NOMO-1 treated with DMSO at 0.1 percent for 48 hours (cell line): ENCODE measurements around the gene BCL11B.

Source experiments
- DNase-seq: peaks from one replicate; lab custom pipeline; 2025; ENCODE audit not compliant: unreplicated experiment; lab: John Stamatoyannopoulos, UW

Gene BCL11B

GRCh38 chr14:99287269-99287942 is 15.4 kb upstream of the BCL11B start:
- DNase-seq, result peak; percentile 75

DNA sequence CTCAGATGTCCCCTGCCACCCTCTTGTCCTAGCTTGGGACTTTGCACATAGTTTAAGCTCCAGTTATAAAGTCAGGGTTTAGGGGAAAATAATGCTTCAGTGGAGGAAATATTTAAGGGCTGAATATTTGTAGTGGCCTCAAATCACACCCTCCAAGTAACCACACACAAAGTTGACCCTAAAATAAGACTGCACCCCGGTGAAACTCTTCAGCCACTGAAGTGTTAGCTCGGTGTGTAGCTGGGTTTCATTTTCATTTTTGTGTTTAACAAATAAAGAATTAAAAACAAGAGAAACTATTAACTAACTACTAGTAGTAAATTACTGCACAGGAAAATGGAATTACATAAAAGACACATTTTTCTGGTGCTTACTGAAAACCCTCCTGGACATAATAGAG is 14.8 kb upstream of the BCL11B start:
- no peak for DNase-seq

DNA sequence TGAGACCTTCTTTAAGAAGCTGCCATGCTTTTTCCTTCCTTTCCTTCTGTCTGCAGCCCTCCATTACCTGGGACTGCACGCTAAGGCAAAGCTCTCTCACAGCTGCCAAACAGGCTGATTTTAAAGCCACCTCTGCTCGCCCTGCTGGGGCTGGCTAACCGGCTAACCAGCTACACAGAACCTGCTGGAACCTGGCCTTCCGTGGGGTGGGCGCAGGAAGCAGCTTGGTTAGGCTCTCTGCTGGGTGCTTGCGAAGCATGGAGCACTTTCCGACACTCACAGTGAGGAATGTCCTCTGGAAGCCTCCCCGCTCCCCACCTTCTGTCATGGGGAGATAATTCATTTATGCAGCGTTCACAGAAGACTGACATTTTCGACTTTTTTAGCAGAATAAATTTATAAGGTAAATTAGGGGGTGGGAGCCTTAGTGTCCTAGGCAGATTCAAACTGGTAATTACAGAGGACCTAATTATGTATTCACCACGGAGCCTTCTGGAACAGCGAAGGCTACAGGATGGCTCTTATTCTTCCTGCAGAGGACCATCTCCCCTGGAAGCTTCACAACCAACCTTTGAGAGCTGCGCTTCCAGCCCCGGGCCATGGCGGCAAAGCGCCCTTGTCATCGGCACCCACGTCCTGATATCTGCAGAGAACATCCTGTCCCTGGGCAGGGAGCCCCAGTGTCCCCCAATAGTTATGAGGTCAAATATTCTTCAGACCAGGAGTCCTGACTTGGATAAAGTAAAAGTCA is 12.4 kb upstream of the BCL11B start:
- no peak for DNase-seq

DNA sequence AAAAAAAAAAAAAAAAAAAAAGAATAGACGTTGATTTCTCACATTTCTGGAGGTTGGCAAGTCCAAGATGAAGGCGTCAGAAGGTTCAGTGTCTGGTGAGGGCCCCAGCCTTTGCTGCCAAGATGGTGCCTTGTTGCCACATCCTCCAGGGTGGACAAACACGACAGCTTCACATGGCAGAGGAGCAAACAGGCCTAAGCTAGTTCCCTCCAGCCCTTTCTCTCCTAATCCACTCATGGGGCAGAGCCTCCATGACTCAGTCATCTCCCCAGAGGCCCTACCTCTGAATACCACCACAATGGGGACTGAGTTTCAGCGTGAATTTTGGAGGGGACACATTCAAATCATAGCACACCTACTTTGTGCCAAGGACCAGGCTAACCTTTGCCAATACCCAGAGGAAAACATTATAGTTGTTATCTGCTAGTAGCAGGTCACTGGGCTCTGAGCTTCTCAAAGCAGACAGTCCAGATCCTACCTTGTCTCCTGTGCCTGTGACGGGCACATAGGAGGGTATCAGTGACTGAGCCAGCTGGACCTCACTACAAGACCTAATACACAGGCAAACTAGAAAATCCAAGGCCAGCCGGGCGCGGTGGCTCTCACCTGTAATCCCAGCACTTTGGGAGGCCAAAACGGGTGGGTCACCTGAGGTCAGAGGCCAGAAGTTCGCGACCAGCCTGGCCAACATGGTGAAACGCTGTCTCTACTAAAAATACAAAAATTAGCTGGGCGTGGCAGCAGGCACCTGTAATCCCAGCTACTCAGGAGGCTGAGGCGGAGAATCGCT is 10.5 kb upstream of the BCL11B start:
- no peak for DNase-seq

GRCh38 chr14:99281396-99281795 is 9.4 kb upstream of the BCL11B start:
- no peak for DNase-seq

GRCh38 chr14:99280852-99281251 is 8.9 kb upstream of the BCL11B start:
- no peak for DNase-seq

DNA sequence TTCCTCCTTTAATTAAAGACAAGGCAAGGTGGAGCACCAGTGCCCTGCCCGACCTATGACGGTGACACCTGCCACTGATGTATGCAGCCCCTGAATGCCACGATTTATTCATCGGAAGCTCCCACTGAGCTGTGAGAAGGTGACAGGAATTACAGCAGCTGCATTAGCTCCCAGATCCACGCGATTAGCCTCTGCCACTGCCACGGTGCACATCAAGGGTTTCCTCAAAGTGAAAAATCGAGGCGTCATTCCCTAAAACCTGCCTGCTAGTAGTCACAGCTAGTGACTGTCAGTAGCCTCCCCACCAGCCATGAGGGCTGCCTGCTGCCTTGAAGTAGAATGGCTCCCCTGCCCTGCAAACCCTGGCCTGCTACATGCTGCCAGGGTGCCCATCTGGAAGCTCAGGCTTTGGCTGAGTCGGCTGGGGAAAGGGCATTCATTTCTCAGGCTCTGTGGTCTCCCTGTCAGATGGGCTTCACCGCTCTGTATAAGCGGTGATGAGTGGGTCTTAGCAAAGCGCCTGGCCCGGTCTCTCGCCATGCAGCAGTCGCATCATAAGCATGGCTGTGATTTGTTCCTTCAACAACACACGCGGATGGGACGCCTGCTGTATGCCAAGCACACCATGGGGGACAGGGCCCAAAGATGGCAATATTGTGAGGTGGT is 8.2 kb upstream of the BCL11B start:
- no peak for DNase-seq

DNA sequence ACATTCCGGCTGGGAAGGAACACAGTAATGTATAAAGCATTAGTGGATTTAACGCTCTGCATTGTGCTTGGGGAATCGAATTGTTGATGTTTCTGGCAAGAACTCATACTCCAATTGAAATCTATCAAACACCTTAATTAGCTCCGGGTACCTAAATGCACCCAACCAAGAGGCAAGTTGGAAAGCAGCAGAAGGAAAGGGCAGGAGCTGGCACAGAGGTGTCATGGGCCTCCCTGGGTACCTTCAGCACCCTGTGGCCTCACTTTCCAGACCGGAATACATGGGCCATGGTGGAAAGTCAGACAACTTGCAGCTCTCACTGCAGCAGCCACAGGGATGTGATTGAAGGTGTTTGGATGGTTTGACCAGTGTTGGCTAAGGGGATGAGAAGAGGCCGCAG is 6.8 kb upstream of the BCL11B start:
- no peak for DNase-seq

DNA sequence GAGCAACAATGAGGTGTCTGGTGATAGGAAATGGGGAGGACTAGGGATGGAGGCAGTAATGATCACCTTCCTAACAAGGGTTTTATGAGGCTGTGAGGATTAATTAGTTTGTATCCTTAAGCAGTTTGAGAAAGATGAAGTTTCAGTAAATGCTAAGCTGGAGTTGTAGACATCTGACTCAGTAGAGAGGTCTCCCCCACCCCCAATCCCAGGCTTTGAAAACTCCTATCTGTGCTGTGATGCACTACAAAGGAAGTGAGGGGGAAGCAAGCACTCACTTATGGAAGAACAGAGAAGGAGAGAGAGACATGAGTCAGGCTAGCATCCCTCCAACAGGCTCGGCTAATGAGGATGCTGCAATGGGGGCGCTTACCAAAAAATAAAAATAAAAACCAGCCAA is 5.5 kb upstream of the BCL11B start:
- DNase-seq, result no peak

- no peak for DNase-seq
Observed at GRCh38 chr14:99276482-99276881, 4.5 kb upstream of the BCL11B start.

DNA sequence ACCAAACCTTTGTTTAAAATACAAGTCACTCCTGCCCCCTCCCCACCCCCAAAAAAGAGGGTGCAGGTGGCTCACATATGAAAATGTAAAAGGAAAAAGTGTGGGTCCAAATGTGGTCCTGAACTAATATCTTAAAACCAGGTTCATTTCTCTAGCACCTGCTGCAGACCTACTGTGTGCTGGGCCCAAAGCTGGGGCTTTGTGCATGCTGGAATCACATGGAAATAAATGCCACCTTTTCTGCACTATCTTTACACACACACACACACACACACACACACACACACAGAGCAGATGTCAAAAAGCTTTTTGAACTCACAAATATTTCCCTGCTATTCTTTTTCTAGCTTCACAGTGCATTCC is 3.2 kb upstream of the BCL11B start:
- no peak for DNase-seq

GRCh38 chr14:99274346-99275221 is 2.6 kb upstream of the BCL11B start:
- DNase-seq, result peak; percentile 66

DNA sequence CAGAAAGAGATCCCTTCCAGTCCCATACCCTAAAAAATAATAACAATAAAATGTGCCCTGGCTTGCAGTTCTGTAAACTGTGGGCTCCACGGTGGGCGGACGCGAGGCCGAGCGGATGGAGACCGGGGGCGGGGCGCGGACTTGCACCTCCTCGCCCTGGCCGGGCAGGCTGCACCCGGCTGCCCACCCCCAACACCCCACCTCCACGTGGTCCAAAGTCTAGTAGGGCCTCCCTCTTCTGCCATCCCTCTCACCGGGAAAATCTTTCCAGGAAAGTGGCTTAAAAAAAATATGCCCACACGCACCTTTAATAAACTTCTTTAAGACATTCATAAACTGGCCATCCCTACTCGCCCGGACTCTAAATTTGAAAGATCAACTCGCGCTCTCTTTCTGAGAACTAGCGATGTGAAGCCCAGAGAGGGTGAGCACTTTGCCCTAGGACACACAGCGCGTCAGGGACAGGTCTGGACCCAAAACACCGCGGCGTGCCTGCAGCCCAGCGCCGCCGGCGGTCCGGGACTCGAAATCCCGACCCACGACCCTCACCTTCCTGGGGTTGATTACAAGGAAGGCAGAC is 1.9 kb upstream of the BCL11B start:
- DNase-seq, result no peak

DNA sequence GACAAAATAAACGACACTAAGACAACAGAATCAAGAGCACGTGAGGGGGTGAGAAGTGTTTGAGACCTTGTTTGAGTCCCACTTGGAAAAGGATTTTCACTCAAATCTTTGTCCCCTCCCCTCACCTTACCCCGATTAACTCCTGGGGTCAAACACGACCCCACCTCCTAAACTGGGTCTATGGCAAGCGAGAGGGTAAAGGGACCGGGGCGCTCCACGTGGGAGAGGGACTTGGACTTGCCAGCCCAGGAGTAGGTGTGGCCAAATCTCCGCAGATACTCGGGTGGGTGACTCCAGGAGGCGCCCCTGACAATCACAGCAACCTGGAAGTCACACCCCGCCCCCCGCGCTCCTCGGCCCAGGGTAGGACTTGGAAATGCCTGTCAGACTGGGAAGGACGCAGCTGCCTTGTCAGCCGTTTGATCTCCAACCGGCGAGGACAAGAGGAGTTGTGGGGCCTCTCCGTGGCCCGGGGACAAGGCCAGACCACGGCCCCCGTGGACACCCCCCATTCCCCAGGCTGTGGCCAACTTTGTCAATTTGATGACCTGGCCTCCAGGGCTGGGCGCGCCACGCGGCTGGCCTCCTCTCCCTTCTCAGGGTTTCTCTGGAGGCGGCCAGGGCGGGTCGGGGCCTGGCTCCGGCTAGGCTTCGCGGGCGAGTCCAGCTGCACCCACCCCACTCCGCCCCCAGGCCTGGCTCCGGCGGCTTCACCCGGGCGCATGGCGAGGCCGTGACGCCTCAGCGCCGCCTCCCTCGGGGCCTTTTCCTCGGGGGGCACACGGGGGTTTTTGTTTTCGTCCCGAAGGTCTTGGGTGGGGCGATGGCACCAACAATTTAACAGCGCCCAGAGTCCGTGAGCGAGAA is 1.1 kb upstream of the BCL11B start:
- DNase-seq, result no peak

- DNase-seq, result no peak
Observed at GRCh38 chr14:99272632-99272898, 568 bp upstream of the BCL11B start.

DNA sequence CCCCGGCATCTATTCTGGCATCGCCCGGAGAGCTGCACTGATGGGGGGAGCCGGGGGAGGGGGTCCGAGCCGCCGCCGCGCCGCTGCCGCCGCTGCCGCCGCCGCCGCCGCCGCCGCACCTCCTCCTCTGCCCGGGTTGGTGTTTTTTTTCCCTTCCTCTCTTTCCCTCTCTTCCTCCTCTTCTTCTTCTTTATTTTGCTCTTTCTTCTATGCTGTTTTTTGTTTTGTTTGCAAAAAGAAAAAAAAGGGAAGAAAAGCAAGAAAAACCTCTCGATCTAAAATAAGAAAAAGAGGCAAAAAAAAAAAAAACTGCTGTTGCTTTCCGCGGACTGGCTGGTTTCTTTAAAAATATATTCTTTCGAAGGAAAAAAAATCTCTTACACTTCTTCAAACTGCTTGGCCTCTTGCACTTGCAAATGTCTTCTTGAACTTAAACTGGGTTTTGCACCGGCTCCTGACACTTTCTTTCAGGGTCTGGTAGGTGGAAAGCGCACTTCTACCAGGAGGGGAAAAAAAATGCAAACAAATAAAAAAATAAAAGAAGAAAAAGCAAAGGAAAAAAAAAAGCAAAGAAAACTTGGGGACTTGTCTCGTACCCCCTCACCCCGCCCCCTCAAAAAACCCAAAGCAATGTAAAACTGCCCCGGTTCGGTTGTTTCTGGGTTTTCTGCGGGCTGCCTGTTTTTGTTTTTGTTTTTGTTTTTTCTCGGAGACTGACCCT is 616 bp downstream of the BCL11B start:
- DNase-seq, result no peak

GRCh38 chr14:99270458-99271220 is 1.4 kb downstream of the BCL11B start:
- DNase-seq, result no peak
